Endothelial cell of umbilical vein (primary cell): Measurements from ENCODE around the gene BMPR2.

Experiments used
- CTCF ChIP-seq, 2 donors: IDR thresholded peaks; 1 replicate in 1 of 2; 2 replicates in 1 of 2; pipeline ENCODE4 v1.5.1; 2011; ENCODE audit warnings: low read length in 2 of 2, mild to moderate bottlenecking in 2 of 2, moderate library complexity in 2 of 2, control low read depth in 1 of 2, inconsistent platforms in 1 of 2, low read depth in 1 of 2; ENCODE audit not compliant: insufficient read depth in 1 of 2; ENCODE audit errors: extremely low read depth in 1 of 2
- EZH2 ChIP-seq: IDR thresholded peaks from 2 replicates; pipeline ENCODE4 v1.6.1; 2012; ENCODE audit warnings: borderline replicate concordance, low read depth, mild to moderate bottlenecking, moderate library complexity, low read length, inconsistent platforms; ENCODE audit not compliant: severe bottlenecking
- MYC ChIP-seq: IDR thresholded peaks from one replicate; pipeline ENCODE4 v1.6.1; 2011; ENCODE audit warnings: mild to moderate bottlenecking, low read depth, low read length
- POLR2A ChIP-seq: IDR thresholded peaks from 2 replicates; pipeline ENCODE4 v1.6.1; 2012; ENCODE audit warnings: low read depth, mild to moderate bottlenecking, control low read depth, low read length
- POLR2AphosphoS5 ChIP-seq: IDR thresholded peaks from 2 replicates; pipeline ENCODE4 v1.6.1; 2012; ENCODE audit warnings: low read depth, mild to moderate bottlenecking, control low read depth, low read length, moderate library complexity; ENCODE audit not compliant: insufficient read depth

DNA sequence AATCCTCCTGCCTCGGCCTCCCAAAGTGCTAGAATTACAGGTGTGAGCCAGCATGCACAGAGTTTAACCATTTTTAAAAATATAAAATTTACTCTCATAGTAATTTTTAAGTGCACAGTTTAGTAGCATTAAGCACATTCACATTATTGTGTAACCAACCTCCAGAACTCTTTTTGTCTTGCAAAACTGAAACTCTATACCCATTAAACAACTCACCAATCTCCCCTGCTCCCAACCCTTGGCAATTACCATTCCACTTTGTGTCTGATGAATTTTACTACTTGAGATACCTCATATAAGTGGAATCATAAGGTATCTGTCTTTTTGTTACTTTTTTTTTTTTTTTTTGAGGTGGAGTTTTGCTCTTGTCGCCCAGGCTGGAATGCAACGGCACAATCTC is 112.5 kb downstream of the BMPR2 start:
- no peak for TF ChIP-seq CTCF (IDR thresholded peaks at IDR 0.05; ENCODE audit: extremely low read depth in 1 of 2, insufficient read depth in 1 of 2, low read depth in 1 of 2, low read length in 2 of 2)
- TF ChIP-seq EZH2: no peak
- TF ChIP-seq POLR2AphosphoS5: no peak
- no peak for TF ChIP-seq MYC
- no peak for TF ChIP-seq POLR2A
